K562 (cell line): Measurements from ENCODE around the gene TIMM17A. TPM values are rescaled to one million over a fixed set of nuclear protein-coding genes. Genes with fewer than 3 reads are reported as not detected.
A peak's percentile ranks its signal among the peaks of the same experiment; 100 is the strongest.

Experiments used
- CTCFL ChIP-seq: IDR thresholded peaks from 2 replicates; pipeline ENCODE4 v1.6.1; 2011; ENCODE audit warnings: borderline replicate concordance, low read depth, mild to moderate bottlenecking, moderate library complexity, low read length; ENCODE audit not compliant: insufficient read depth, poor library complexity, severe bottlenecking
- DIDO1 ChIP-seq: fragments of 450-650 bp; IDR thresholded peaks from 2 replicates; pipeline ENCODE4 v1.6.1; 2016; ENCODE audit warnings: low read depth, missing biosample characterization, missing genetic modification characterization
- HIVEP1 ChIP-seq: fragments of 250-450 bp; sonication (Bioruptor Pico); IDR thresholded peaks from 2 replicates; pipeline ENCODE4 v1.4.0; 2020; ENCODE audit warnings: mild to moderate bottlenecking
- HNRNPLL ChIP-seq: fragments of 200-400 bp; formaldehyde crosslinking; IDR thresholded peaks from 2 replicates; pipeline ENCODE4 v1.6.1; 2017; ENCODE audit warnings: low read length, low read depth, mild to moderate bottlenecking; ENCODE audit not compliant: poor library complexity, severe bottlenecking
- MGA ChIP-seq: fragments of 450-650 bp; IDR thresholded peaks from 2 replicates; pipeline ENCODE4 v1.6.1; 2016; ENCODE audit warnings: mild to moderate bottlenecking, moderate library complexity
- PYGO2 ChIP-seq: fragments of 450-650 bp; IDR thresholded peaks from 2 replicates; pipeline ENCODE4 v1.6.1; 2016; ENCODE audit warnings: mild to moderate bottlenecking, missing genetic modification characterization, moderate library complexity, missing compliant biosample characterization
- RBM14 ChIP-seq: fragments of 200-400 bp; formaldehyde crosslinking; IDR thresholded peaks from 2 replicates; pipeline ENCODE4 v1.6.1; 2018; ENCODE audit warnings: low read depth, mild to moderate bottlenecking, low read length, moderate library complexity, borderline replicate concordance; ENCODE audit not compliant: insufficient read depth
- SIN3B ChIP-seq: fragments of 450-650 bp; IDR thresholded peaks from 2 replicates; pipeline ENCODE4 v1.6.1; 2017; ENCODE audit warnings: low read depth, mild to moderate bottlenecking, moderate library complexity
- TEAD2 ChIP-seq: fragments of 450-650 bp; IDR thresholded peaks from 2 replicates; pipeline ENCODE4 v1.6.1; 2016; ENCODE audit warnings: missing genetic modification characterization, control low read depth, missing compliant biosample characterization
- THRAP3 ChIP-seq: fragments of 450-650 bp; IDR thresholded peaks from 2 replicates; pipeline ENCODE4 v1.6.1; 2016; ENCODE audit warnings: mild to moderate bottlenecking, inconsistent platforms, borderline replicate concordance
- ZNF134 ChIP-seq: fragments of 250-450 bp; sonication (Bioruptor Pico); conservative IDR thresholded peaks from 2 replicates; pipeline ENCODE4 v1.4.0; 2020
- ZNF217 ChIP-seq: sonication (generic); formaldehyde crosslinking; IDR thresholded peaks from 2 replicates; pipeline ENCODE4 v1.8.0; 2022; ENCODE audit warnings: mild to moderate bottlenecking, missing genetic modification reagents
- ZNF445 ChIP-seq: fragments of 250-450 bp; sonication (Bioruptor Pico); IDR thresholded peaks from 2 replicates; pipeline ENCODE4 v1.4.0; 2020; ENCODE audit warnings: low read depth, mild to moderate bottlenecking, moderate library complexity
- ZNF699 ChIP-seq: fragments of 250-450 bp; sonication (Bioruptor Pico); IDR thresholded peaks from 2 replicates; pipeline ENCODE4 v1.8.0; 2021; ENCODE audit warnings: mild to moderate bottlenecking, moderate library complexity; ENCODE audit not compliant: insufficient replicate concordance
- polyA plus RNA-seq, 8 experiments: library from polyadenylated mRNA; depleted of rRNA in 4 of 8; stranded (reverse) in 5 of 8; unstranded in 3 of 8; fragments of >200 nt; fragmentation: Nextera tagmentation in 2 of 8; fragmentation: Illumina TruSeq in 1 of 8; extraction: Ambion mirVana in 2 of 8; extraction: Trizol in 1 of 8; gene quantifications; 2 replicates each; pipeline versions ENCODE4 v1.2.1 to v1.2.3, GENCODE V29; 2011 to 2014; ENCODE audit warnings: inconsistent platforms in 1 of 8, missing spikeins in 1 of 8
- total RNA-seq, 7 experiments: library from RNA; depleted of rRNA in 6 of 7; stranded (reverse); fragments of >200 nt in 6 of 7; fragmentation: Illumina TruSeq in 2 of 7; extraction: Trizol in 2 of 7; gene quantifications; 2 replicates each; pipeline versions ENCODE4 v1.2.1 to v1.2.3, GENCODE V29; 2011 to 2021; ENCODE audit warnings: low replicate concordance in 1 of 7

Gene TIMM17A
- total and polyA plus RNA-seq, 9 of the 15 experiments (the other 6 are each of a cell fraction or from before 2014, with no cell fraction given) = 116 to 744 (median 180) TPM

GRCh38 chr1:201955009-201955728 lies at the start of gene TIMM17A (continued):
- TF ChIP-seq MGA = peak; percentile 72
- no peak for TF ChIP-seq RBM14
- TF ChIP-seq CTCFL = no peak
- no peak for TF ChIP-seq ZNF134 (CRISPR knock-in tag)
- no peak for TF ChIP-seq ZNF699 (CRISPR knock-in tag)
- peak; percentile 98 for TF ChIP-seq SIN3B
- TF ChIP-seq TEAD2 (tag) = no peak
- 0 out of 2 replicates have a peak, but pooled peaks have one; percentile 13 for TF ChIP-seq HIVEP1 (CRISPR knock-in tag)
- peak; percentile 51 for TF ChIP-seq DIDO1 (tag)
- no peak for TF ChIP-seq THRAP3
- TF ChIP-seq PYGO2 (tag) = no peak; the same call in 1 of the 2 replicates
- TF ChIP-seq HNRNPLL = peak; percentile 64
- TF ChIP-seq ZNF217 (CRISPR knock-in tag) = no peak
- no peak for TF ChIP-seq ZNF445 (CRISPR knock-in tag)
